Left hindlimb (tissue), 1 donor: ENCODE results near the gene APCS.

Source experiments
- DNase-seq: peaks from one replicate; pipeline ENCODE4 v3.0.0-alpha.2; 2018

APCS gene, protein sequence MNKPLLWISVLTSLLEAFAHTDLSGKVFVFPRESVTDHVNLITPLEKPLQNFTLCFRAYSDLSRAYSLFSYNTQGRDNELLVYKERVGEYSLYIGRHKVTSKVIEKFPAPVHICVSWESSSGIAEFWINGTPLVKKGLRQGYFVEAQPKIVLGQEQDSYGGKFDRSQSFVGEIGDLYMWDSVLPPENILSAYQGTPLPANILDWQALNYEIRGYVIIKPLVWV

DNA sequence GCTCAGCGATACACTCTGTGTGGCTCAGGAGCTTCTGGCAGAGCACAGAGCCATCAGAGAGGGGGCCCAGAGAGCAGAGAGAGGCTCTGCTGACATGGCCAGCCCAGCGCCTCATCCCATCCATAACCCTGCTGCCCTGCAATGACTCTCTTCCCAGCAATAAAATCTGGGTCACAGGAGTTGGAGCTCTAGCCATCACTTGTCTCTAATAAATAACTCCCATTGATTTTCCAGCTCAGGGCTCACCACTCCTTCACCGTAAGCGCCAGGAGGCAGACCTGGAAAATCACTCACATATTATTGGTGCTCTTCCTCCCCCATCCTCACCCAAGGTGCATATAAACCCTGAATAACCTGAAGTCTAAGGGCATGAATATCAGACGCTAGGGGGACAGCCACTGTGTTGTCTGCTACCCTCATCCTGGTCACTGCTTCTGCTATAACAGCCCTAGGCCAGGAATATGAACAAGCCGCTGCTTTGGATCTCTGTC lies at the start of gene APCS:
Gene APCS, plus strand, starts transcription at position 366 of the 491 bp plus-strand sequence. Its CDS starts 96 bp downstream, at position 462.
- DNase-seq, result no peak

DNA sequence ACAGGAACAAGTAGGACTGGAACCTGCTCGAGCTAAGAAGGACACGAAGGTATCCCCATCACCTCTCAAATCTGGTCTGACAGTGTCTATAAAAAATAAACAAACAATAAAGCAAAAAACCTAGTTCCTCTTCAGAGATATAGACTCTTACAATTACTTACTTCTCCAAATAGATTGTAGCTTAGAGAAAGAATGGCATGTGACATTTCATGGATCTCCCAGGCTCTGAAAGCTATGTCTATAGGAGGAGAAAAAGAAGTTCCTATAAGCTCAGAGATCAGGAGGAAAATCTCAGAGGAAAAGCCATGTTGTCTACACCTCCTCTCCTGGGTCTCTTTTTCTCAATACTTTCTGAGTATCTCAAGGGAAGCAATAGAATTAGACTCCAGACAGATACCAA lies 39.5 kb upstream of the APCS start:
- DNase-seq, result no peak

DNA sequence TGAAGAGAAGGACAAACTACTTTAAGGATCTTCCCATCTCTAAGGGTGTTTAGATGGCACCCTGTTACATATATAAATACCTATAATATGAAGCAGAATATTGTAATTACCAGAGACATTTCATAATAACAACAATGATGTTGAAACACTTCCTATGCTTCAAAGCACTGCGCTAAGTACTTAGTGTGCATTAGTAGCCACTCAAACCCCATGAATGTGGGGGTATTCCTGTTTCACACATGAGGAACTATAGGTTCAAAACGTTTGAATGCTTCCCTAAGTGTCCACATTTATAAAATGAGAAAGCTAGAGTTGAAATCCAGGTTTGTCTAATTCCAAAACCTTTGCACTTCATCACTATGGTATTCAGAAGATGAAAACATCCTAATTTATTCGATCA lies 33.4 kb upstream of the APCS start:
- no peak for DNase-seq

DNA sequence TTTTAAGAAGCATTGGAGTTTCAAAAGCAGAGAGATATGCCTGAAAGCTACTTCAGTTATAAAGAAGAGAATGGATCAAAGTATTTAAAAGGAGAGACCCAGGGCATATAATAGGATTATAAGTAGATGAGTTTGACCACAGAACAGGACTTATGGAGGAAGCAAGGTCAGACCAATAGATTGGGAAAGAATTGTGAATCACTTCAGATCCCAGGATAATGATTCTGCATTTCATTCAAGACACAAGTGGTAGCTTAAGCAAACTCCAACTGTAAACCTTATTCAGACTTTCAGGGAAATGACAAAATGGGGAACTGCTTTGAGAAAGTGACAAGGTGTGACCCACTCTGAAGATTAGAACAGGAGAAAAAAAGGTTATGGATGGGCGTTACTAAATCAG lies 32.9 kb upstream of the APCS start:
- DNase-seq, result no peak

DNA sequence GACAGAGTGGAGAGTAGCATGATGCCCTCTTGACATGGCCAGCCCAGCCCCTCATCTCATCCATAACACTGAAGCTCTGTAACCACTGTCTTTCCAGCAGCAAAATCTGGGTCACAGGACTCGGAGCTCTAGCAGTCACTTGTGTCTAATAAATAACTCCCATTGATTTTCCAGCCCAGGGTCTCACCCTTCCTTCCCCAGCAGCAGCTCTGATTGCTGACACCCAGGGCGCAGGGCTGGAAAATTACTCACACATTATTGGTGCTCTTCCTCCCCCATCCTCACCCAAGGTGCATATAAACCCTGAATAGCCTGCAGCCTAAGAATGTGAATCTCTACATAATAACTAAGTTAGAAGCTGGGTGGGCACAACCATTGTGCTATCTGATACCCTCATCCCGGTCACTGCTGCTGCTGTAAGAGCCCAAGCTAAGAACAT lies 30.7 kb upstream of the APCS start:
- no peak for DNase-seq

DNA sequence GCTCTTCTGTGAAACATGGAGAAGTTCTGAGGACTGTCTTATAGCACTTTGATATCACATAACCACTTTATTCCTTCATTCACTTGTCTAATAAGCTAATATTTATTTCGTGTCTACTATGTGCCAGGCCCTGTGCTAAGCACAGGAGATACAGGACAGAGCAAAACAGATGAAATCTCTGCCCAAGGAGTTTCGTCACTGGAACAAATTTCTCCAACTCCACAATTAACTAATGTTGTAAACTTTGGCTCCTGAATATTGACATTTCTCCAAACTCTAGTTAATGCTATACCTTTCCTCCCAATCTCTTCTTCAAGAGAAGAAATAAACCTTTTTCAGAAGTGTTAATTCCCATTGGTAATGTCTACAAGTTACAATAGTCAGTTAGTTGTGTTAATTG lies 27.0 kb upstream of the APCS start:
- DNase-seq, result no peak

DNA sequence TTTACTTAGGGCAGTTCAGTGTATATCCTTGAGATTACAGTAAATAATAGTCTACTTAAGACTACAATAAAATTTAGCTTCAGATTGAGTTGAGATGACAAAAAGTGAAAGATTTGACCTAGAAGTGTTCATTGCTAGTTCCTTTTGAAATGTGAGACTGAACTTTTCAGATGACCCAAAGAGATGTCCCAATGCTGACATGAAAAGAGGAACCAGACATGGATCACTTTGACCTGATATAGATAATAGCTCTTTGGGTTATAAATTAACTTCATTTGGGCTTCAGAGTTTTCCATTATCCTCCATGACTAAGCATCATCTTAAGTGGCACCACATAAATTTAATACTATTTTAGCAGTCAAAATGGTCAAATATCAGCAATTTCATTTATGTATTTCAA lies 26.1 kb upstream of the APCS start:
- no peak for DNase-seq

DNA sequence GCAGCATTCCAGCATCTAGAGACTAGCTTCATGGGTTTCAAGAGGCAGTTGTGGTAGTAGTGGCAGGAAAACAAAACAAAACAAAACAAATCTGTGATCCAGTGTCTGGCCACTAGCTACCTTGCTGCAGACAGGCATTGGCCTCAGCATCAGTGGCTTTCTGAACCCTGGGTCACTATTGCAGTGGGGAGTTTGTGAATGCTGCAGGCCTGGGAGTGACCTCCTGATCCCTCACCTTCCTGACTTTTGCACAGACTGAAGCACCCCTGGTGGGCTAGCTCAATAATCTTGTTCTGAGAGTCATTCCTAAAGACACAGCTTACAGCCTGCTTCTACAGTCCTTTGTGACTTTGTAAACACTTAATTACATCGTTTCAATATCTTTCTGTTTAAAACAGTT lies 24.9 kb upstream of the APCS start:
- no peak for DNase-seq

DNA sequence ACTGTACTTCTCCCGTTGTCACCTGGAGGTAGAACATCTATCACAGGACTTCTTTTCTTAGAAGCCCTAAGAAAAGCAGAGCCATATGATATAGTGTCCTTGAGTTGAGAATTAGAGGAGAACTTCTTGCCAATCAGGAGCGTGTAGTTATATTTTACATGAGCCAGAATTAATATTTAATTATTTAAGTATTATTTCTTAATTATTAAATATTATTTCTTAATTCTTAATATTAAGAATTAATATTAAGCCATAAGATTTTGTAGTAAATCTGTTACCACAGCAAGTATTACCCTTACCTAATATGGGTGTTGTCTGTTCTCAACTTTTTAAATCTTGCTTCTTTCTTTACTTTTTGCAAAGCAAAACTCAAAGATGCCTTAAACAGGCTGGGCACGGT lies 10.2 kb upstream of the APCS start:
- no peak for DNase-seq

DNA sequence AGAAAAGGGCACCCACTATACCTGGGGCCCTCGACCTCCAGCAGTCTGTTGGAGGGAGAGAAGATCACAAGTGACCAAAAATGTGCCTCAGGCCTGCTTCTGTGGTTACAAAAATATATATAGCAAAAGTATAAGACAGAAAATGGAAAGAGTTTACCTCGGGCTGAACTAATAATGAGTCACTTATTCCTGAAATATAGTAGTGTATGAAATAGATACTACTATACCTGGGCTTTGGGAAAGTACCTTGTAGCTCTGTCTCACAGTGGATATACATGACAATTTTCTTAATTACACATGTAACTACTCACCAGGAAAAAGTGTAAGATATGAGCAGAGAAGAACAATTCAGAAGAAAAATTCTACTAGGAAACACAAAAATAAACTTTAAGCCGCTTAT lies 7.3 kb upstream of the APCS start:
- no peak for DNase-seq

DNA sequence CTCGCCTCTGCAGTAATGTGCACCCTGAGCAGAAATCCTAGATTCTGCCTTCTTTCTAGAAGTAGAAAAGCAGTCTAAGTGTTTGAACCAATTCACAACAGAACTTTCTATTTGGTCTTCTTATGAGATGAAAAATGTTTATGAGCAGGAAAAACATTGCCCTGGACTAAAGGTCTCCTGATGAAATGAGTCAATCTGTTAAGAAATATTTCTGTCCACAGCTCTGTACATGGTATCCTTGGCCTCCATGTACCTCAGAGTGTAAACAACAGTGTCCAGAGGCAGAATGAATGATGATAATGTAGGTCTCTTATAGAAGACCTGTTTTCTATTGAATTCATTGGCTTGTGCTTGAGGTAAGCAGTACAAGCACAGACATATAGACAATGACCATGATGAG lies 6.2 kb upstream of the APCS start:
- DNase-seq, result no peak

DNA sequence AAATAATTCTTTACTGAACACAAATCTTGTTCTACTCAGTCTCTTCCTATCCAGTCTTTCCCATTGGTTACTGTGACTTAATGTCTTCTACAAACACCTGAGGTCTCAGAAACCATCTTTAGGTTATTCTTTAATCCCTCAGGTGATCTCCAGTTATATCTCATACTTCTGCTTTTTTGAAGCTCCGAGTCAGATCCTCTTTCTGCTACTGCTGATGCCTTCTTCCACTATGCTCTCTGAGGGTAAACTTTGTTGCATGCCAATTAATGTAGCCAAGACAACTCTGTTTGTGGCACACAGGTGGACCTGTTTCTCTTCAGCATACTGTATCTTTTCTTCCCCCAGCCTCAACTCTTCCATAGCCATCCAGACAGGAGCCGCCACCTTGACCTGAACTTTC lies 3.1 kb upstream of the APCS start:
- no peak for DNase-seq

DNA sequence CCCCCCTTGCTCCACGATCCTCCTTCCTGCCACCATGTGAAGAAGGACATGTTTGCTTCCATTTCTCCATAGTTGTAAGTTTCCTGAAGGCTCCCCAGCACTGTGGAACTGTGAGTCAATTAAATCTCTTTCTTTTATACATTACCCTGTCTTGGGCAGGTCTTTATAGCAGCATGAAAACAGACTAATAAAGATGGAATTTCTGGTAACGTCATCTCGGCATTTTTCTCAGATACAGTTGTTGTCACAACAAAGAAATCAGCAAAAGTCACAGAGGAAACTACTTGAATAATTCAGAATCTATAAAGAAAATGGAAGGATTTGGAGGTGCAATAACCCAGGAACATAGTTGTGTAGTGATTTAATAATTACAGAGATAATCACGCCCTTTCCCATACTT lies 4.4 kb downstream of the APCS start:
- DNase-seq, result no peak

DNA sequence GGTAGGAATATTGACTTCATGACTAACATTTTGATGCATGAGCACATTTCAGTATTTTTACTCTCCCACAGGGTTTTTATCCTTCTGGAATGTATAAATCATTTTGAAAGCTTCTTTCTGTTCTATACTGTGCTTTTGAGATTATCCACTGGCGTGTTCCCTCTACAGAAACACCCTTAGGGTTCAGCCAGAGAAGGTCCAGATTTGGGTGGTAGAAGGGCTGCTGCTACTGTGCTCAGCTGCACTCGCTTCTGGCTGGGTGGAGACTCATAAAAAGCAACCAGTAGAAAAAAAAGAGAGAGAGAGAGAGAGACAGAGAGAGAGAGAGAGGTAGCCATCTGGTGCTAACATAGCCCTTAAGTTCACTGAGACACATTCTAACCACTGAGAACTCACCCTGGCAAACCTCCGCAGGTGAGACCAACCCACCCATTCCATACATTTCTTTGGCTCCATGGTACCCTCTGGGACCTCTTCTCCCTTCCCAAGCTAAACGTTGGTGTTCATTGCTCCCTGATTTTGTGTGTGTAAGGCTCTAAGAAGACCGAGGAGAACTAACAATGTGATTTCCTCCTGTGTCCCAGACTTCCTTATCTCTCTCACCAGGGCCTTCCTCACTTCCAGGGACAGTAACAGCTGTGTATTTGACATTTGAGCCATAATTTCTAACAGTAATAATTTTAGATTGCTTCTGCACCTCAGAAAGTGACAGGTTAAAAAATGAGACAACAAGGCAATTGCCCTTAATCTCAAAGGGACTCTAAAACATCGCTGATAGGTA lies 7.2 kb downstream of the APCS start:
- DNase-seq, result no peak

DNA sequence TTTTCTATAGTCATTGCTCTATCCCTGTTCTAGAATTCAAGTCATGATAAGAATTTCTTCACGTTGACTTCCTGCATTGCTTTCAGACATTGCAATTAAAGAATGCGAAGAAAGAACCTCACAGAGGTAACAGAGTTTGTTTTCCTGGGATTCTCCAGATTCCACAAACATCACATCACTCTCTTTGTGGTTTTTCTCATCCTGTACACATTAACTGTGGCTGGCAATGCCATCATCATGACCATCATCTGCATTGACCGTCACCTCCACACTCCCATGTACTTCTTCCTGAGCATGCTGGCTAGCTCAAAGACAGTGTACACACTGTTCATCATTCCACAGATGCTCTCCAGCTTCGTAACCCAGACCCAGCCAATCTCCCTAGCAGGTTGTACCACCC lies 10.6 kb downstream of the APCS start:
- DNase-seq, result no peak

DNA sequence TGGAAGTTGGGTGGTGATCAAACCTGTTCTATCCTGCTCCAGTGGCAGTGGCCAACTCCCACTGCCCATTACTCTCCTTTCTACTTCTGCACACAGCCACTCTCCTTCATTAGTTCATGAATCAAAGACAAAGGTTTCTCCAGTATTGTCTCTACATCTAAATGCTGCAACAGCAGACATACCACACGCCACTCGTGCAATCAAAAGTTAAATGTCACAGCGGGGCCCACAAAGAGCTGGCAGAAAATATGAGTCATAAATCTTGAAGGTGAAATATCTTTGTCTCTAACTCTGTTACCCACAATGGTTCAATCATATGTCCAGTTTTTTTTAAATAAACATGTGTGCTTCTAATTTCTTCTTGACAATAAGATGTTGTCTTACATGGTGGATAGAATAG lies 13.3 kb downstream of the APCS start:
- no peak for DNase-seq

DNA sequence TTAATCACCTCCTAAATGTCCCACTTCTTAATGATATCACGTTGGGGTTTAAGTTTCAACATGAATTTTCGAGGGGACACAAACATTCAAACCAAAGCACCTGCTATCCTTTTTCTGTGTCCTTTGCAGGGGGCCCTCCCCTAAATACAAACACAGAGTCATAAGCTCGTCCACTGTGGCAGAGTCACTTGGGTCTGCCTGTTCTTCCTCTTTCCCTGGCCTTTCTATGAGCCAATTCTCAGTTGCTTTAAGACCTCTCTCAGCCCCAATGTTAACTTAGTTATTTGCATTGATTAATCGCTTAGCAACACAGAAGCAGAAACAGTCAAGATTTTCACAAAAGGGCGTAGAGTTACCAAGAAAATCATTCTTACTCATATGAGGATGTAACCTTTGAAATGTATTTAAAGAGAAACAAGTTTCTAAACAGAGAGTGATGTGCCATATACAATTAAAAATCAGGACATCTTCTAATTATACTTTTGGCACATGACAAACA lies 14.9 kb downstream of the APCS start:
- no peak for DNase-seq

DNA sequence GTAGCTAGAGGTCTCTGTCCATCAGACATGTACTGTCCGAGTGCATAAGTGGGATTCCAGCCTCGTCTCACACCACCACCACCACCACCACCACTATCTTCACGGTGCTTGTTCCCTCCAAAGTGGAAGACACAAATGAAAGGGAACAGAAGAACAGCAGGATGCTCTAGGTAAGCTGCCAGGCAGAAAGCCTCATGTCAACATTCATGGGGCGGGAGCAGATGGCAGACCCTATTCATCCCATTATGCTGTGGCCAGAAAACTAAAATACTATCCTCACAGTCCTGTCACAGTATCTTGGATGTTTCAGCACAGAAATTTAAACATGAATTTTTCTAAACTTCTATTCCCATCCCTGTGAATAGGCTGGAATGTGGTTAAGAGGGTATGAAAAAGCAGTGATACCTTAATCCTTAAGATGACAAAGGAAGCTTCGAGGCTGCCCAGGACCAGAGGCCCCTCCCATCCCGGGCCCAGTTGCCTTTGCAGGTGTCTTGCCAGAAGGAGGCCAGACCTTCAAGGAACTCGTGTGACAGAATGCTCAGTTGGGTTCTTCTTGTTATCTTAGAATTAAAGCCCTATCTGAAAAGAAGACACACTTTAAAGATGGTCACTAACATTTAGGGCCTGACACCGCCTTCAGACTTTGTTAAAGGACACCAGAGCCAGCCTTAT lies 24.7 kb downstream of the APCS start:
- DNase-seq, result no peak

DNA sequence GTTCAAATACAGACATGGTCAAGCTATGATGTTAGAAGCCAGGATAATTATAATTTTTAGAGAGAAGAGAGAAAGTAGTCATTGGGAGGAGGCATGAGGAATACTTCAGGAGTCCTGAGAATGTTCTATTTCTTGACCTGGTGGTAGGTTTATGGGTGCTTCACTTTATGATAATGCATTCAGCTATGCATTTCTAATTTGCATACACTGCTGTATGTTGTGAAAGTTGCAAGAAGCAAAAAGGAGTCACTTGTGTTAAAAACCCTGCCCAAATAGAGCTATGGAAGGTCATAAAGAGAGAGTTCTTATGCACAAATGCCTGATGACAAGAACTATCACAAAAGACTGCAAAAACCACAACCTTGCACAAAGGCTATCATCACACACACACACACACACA lies 45.3 kb downstream of the APCS start:
- DNase-seq, result no peak
